ENCODE data around the gene SCRT2.

DNA sequence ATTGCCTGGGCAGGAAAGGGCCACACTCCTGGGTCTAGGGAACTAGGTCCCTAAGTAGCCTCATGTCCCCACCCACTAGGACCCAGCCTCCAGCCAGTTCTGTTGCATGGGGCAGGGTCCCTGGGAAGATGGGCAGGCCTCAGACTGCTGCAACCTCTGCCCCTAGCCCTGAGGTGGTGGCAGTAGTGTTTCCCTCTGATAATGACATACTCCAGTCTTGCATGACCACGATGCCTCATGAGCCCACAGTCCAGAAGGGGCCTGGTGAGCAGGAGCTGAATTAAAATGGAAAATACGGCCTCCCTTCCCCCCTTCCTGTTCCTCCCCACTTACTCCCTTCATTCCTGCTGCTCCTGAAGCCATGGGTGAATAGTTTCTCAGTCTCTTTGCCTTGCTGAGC lies 36.0 kb upstream of the SCRT2 start:
- TF ChIP-seq, protein P1, sequence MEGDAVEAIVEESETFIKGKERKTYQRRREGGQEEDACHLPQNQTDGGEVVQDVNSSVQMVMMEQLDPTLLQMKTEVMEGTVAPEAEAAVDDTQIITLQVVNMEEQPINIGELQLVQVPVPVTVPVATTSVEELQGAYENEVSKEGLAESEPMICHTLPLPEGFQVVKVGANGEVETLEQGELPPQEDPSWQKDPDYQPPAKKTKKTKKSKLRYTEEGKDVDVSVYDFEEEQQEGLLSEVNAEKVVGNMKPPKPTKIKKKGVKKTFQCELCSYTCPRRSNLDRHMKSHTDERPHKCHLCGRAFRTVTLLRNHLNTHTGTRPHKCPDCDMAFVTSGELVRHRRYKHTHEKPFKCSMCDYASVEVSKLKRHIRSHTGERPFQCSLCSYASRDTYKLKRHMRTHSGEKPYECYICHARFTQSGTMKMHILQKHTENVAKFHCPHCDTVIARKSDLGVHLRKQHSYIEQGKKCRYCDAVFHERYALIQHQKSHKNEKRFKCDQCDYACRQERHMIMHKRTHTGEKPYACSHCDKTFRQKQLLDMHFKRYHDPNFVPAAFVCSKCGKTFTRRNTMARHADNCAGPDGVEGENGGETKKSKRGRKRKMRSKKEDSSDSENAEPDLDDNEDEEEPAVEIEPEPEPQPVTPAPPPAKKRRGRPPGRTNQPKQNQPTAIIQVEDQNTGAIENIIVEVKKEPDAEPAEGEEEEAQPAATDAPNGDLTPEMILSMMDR (IDR thresholded peaks at IDR 0.05), result no peak
- TF ChIP-seq POLR2A (IDR thresholded peaks at IDR 0.05) (no peak), POLR2AphosphoS5 (IDR thresholded peaks at IDR 0.05) (no peak), EP300 (IDR thresholded peaks at IDR 0.05) (no peak)

Measured in sigmoid colon (tissue), 4 donors.